LHCN-M2 (cell line): ENCODE results near the gene TMEM260. TPM values are rescaled to one million over a fixed set of nuclear protein-coding genes. Genes with fewer than 3 reads are reported as not detected.

ENCODE experiments used
- DNase-seq: peaks from one replicate; pipeline ENCODE4 v3.0.0-alpha.2; 2012; ENCODE audit warnings: low read depth
- polyA plus RNA-seq: library from polyadenylated mRNA; unstranded; fragments of >200 nt; gene quantifications from one replicate; pipeline ENCODE4 v1.2.1, GENCODE V29; 2012; ENCODE audit warnings: missing spikeins
- total RNA-seq: library from RNA; depleted of rRNA; stranded (reverse); fragments of >200 nt; gene quantifications from 2 replicates; pipeline ENCODE4 v1.2.3, GENCODE V29; 2014; rRNA removed

The TMEM260 gene
- total RNA-seq, result 12.7 and 13.9 TPM in 2 replicates
- 5.1 TPM for polyA plus RNA-seq

GRCh38 chr14:56579345-56580220, at the start of gene TMEM260:
TSS of gene TMEM260 (plus strand) at chr14:56579798. CDS start at chr14:56579915, 117 bp downstream.
- peak; percentile 85 for DNase-seq

- DNase-seq, result no peak
Measured at GRCh38 chr14:56532546-56532945, 47.1 kb upstream of the TMEM260 start.

GRCh38 chr14:56534656-56535055, 44.9 kb upstream of the TMEM260 start:
- DNase-seq, result no peak

GRCh38 chr14:56539862-56540261, 39.7 kb upstream of the TMEM260 start:
- DNase-seq, result no peak

GRCh38 chr14:56543436-56543835, 36.2 kb upstream of the TMEM260 start:
- DNase-seq, result no peak

GRCh38 chr14:56549721-56550120, 29.9 kb upstream of the TMEM260 start:
- peak; percentile 6 for DNase-seq

GRCh38 chr14:56552615-56553014, 27.0 kb upstream of the TMEM260 start:
- no peak for DNase-seq

GRCh38 chr14:56554301-56554700, 25.3 kb upstream of the TMEM260 start:
- no peak for DNase-seq

- DNase-seq, result peak; percentile 36
Measured at GRCh38 chr14:56555921-56556570, 23.6 kb upstream of the TMEM260 start.

- no peak for DNase-seq
Measured at GRCh38 chr14:56559182-56559581, 20.4 kb upstream of the TMEM260 start.

GRCh38 chr14:56561606-56562005, 18.0 kb upstream of the TMEM260 start:
- DNase-seq, result no peak

- DNase-seq, result peak; percentile 12
Measured at GRCh38 chr14:56562883-56563282, 16.7 kb upstream of the TMEM260 start.

- peak; percentile 52 for DNase-seq
Measured at GRCh38 chr14:56569174-56569573, 10.4 kb upstream of the TMEM260 start.

- no peak for DNase-seq
Measured at GRCh38 chr14:56570295-56570694, 9.3 kb upstream of the TMEM260 start.

GRCh38 chr14:56580221-56580711, 668 bp downstream of the TMEM260 start:
- DNase-seq, result peak; percentile 17

- DNase-seq, result peak; percentile 5
Measured at GRCh38 chr14:56581041-56581727, 1.6 kb downstream of the TMEM260 start.

GRCh38 chr14:56585461-56586084, 6.0 kb downstream of the TMEM260 start:
- no peak for DNase-seq

GRCh38 chr14:56587701-56588100, 8.1 kb downstream of the TMEM260 start:
- DNase-seq, result no peak

- DNase-seq, result no peak
Measured at GRCh38 chr14:56590535-56590960, 10.9 kb downstream of the TMEM260 start.

- DNase-seq, result no peak
Measured at GRCh38 chr14:56592746-56593544, 13.3 kb downstream of the TMEM260 start.

GRCh38 chr14:56594428-56594827, 14.8 kb downstream of the TMEM260 start:
- DNase-seq, result no peak
